ENCODE measurements around the gene NPC2.
"Not testable (repeated sequence)": the region's sequence is repeated elsewhere in the genome, so short reads cannot be mapped to it uniquely, and the experiment has no call there.

The NPC2 gene

GRCh38 chr14:74456684-74457564, 36.2 kb downstream of the NPC2 start:
- H3K4me3 Mint-ChIP-seq = no peak overlapping the region

GRCh38 chr14:74454397-74454796, 38.7 kb downstream of the NPC2 start:
- not testable (repeated sequence) for H3K4me1 Mint-ChIP-seq; H3K9me3 Mint-ChIP-seq; ATAC-seq; H3K4me3 Mint-ChIP-seq; DNase-seq; H3K27me3 Mint-ChIP-seq; H3K27ac Mint-ChIP-seq; H3K36me3 Mint-ChIP-seq (ENCODE audit: low read depth)

More at GRCh38 chr14:74456684-74457564, 36.2 kb downstream of the NPC2 start:
- Mint-ChIP-seq H3K4me1 (no peaks in the 10 kb centered on the region), H3K9me3 (peaks cover 5% of the 10 kb centered on the region), H3K27ac (no peak overlapping the region), H3K27me3 (peaks cover 12% of the 10 kb centered on the region), H3K36me3 (ENCODE audit: low read depth) (no peaks in the 10 kb centered on the region)
- DNase-seq = no peak
- ATAC-seq = no peak

GRCh38 chr14:74444866-74445265, 48.2 kb downstream of the NPC2 start:
- ATAC-seq (no peak), DNase-seq (no peak)
- Mint-ChIP-seq H3K9me3 (no peaks in the 10 kb centered on the region), H3K4me3 (no peak overlapping the region), H3K27ac (no peak overlapping the region), H3K36me3 (ENCODE audit: low read depth) (no peaks in the 10 kb centered on the region), H3K27me3 (peaks cover 6% of the 10 kb centered on the region), H3K4me1 (no peaks in the 10 kb centered on the region)

GRCh38 chr14:74442757-74443156, 50.3 kb downstream of the NPC2 start:
- Mint-ChIP-seq H3K27ac (no peak overlapping the region), H3K27me3 (peaks cover under 1% of the 10 kb centered on the region), H3K4me1 (no peaks in the 10 kb centered on the region), H3K36me3 (ENCODE audit: low read depth) (no peaks in the 10 kb centered on the region), H3K4me3 (no peak overlapping the region), H3K9me3 (no peaks in the 10 kb centered on the region)
- no peak for ATAC-seq
- no peak for DNase-seq

- Mint-ChIP-seq H3K27ac (no peak overlapping the region), H3K9me3 (no peaks in the 10 kb centered on the region)
Measured at GRCh38 chr14:74441113-74441512, 52.0 kb downstream of the NPC2 start.

GRCh38 chr14:74438351-74438915, 54.7 kb downstream of the NPC2 start:
- DNase-seq (no peak), ATAC-seq (no peak)
- H3K36me3 Mint-ChIP-seq (ENCODE audit: low read depth) = no peaks in the 10 kb centered on the region
- H3K27ac Mint-ChIP-seq = no peak overlapping the region
- peaks cover 20% of the 10 kb centered on the region for H3K27me3 Mint-ChIP-seq
- no peaks in the 10 kb centered on the region for H3K9me3 Mint-ChIP-seq
- no peaks in the 10 kb centered on the region for H3K4me1 Mint-ChIP-seq
- no peak overlapping the region for H3K4me3 Mint-ChIP-seq

More at GRCh38 chr14:74441113-74441512, 52.0 kb downstream of the NPC2 start:
- Mint-ChIP-seq H3K27me3 (peaks cover 8% of the 10 kb centered on the region), H3K4me3 (no peak overlapping the region), H3K4me1 (no peaks in the 10 kb centered on the region), H3K36me3 (ENCODE audit: low read depth) (no peaks in the 10 kb centered on the region)
- ATAC-seq = no peak
- DNase-seq = no peak

GRCh38 chr14:74437496-74438053, 55.5 kb downstream of the NPC2 start:
- Mint-ChIP-seq H3K36me3 (ENCODE audit: low read depth) (no peaks in the 10 kb centered on the region), H3K27me3 (peaks cover 20% of the 10 kb centered on the region), H3K27ac (no peak overlapping the region), H3K4me1 (no peaks in the 10 kb centered on the region), H3K9me3 (no peaks in the 10 kb centered on the region), H3K4me3 (no peak overlapping the region)
- DNase-seq (no peak), ATAC-seq (no peak)

GRCh38 chr14:74434294-74434693, 58.8 kb downstream of the NPC2 start:
- H3K4me3 Mint-ChIP-seq = no peak overlapping the region
- H3K27me3 Mint-ChIP-seq = peaks cover 33% of the 10 kb centered on the region
- no peaks in the 10 kb centered on the region for H3K4me1 Mint-ChIP-seq
- ATAC-seq = no peak
- H3K9me3 Mint-ChIP-seq = no peaks in the 10 kb centered on the region
- DNase-seq = no peak
- H3K36me3 Mint-ChIP-seq (ENCODE audit: low read depth) = no peaks in the 10 kb centered on the region
- no peak overlapping the region for H3K27ac Mint-ChIP-seq

- no peak overlapping the region for H3K4me3 Mint-ChIP-seq
- H3K36me3 Mint-ChIP-seq (ENCODE audit: low read depth) = no peaks in the 10 kb centered on the region
- DNase-seq (no peak), ATAC-seq (no peak)
- peaks cover 43% of the 10 kb centered on the region for H3K27me3 Mint-ChIP-seq
- peaks cover 2% of the 10 kb centered on the region for H3K4me1 Mint-ChIP-seq
- no peaks in the 10 kb centered on the region for H3K9me3 Mint-ChIP-seq
- no peak overlapping the region for H3K27ac Mint-ChIP-seq
Measured at GRCh38 chr14:74429991-74430390, 63.1 kb downstream of the NPC2 start.
